Parathyroid adenoma (tissue), 2 donors: ENCODE data around the gene CD69.

Experiments used
- H2AFZ ChIP-seq: fragments of 300-600 bp; sonication (generic); one replicate; pipeline ENCODE4 v1.7.0; 2017; ENCODE audit warnings: antibody characterized with exemption, mild to moderate bottlenecking
- H3K27ac ChIP-seq: fragments of 300-600 bp; sonication (generic); one replicate; pipeline ENCODE4 v1.7.0; 2017
- H3K27me3 ChIP-seq: fragments of 300-600 bp; sonication (generic); one replicate; pipeline ENCODE4 v1.7.0; 2017; ENCODE audit warnings: low read length; ENCODE audit not compliant: control insufficient read depth, insufficient read depth
- H3K36me3 ChIP-seq: fragments of 300-600 bp; sonication (generic); one replicate; pipeline ENCODE4 v1.7.0; 2017; ENCODE audit warnings: low read length; ENCODE audit not compliant: control insufficient read depth, insufficient read depth
- H3K4me1 ChIP-seq: fragments of 300-600 bp; sonication (generic); one replicate; pipeline ENCODE4 v1.7.0; 2017; ENCODE audit warnings: control low read depth
- H3K4me2 ChIP-seq: fragments of 300-600 bp; sonication (generic); one replicate; pipeline ENCODE4 v1.7.0; 2017; ENCODE audit warnings: low read length
- H3K4me3 ChIP-seq: fragments of 300-600 bp; sonication (generic); one replicate; pipeline ENCODE4 v1.7.0; 2017; ENCODE audit warnings: low read depth, low read length
- H3K79me2 ChIP-seq: fragments of 300-600 bp; sonication (generic); one replicate; pipeline ENCODE4 v1.7.0; 2017; ENCODE audit warnings: control low read depth
- H3K9ac ChIP-seq: fragments of 300-600 bp; sonication (generic); one replicate; pipeline ENCODE4 v1.7.0; 2017; ENCODE audit warnings: mild to moderate bottlenecking
- H3K9me3 ChIP-seq: fragments of 300-600 bp; sonication (generic); one replicate; pipeline ENCODE4 v1.7.0; 2017; ENCODE audit warnings: low read length; ENCODE audit not compliant: control insufficient read depth
- TF ChIP-seq, protein P1 (sequence below): fragments of 300-600 bp; sonication (generic); IDR thresholded peaks from one replicate; pipeline ENCODE4 v1.7.0; 2017; ENCODE audit warnings: antibody characterized with exemption, mild to moderate bottlenecking
- donor health status: primary hyperparathyroidism.

The CD69 gene

DNA sequence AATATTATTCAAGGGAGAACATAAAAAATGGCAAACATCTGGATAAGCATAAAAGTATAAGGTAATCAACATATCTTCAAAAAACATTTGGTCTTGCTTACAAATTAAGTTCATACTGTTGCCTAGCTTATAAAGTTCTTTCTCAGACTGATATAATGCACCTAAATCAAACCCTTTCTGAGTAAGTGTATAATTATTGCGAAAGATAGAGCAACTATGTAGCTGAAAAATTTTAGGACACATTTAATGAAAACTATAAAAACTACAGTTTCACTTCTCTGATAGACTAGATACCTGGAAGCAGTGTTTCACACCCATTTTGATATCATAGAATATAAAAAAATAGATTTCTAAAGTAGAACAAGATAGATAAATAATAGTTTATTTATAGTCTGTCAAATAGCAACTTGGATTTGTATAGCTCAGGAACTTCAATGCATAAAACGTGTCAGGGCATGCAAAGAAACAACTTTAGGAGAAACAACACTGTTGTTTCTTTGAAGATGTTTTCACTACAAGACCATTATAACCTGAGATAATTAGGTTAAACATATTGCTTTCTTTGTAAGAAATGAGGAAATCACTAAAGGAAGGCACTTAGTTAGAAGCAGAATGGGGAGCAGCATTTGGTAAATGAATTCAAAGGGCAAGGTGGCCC lies 35.4 kb downstream of the CD69 start:
- H3K9me3 ChIP-seq = no peaks in the 10 kb centered on the region
- H3K79me2 ChIP-seq = no peaks in the 10 kb centered on the region
- H3K27ac ChIP-seq = no peak overlapping the region
- TF ChIP-seq, protein P1, sequence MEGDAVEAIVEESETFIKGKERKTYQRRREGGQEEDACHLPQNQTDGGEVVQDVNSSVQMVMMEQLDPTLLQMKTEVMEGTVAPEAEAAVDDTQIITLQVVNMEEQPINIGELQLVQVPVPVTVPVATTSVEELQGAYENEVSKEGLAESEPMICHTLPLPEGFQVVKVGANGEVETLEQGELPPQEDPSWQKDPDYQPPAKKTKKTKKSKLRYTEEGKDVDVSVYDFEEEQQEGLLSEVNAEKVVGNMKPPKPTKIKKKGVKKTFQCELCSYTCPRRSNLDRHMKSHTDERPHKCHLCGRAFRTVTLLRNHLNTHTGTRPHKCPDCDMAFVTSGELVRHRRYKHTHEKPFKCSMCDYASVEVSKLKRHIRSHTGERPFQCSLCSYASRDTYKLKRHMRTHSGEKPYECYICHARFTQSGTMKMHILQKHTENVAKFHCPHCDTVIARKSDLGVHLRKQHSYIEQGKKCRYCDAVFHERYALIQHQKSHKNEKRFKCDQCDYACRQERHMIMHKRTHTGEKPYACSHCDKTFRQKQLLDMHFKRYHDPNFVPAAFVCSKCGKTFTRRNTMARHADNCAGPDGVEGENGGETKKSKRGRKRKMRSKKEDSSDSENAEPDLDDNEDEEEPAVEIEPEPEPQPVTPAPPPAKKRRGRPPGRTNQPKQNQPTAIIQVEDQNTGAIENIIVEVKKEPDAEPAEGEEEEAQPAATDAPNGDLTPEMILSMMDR = no peak
- H3K4me2 ChIP-seq = no peak overlapping the region
- no peak overlapping the region for H3K9ac ChIP-seq
- no peaks in the 10 kb centered on the region for H3K4me1 ChIP-seq
- H3K36me3 ChIP-seq = no peaks in the 10 kb centered on the region
- H3K27me3 ChIP-seq = no peaks in the 10 kb centered on the region
- H3K4me3 ChIP-seq = no peak overlapping the region
- no peak overlapping the region for H2AFZ ChIP-seq

- TF ChIP-seq, protein P1 = no peak
- Histone ChIP-seq H3K9ac (no peak overlapping the region), H3K4me2 (no peak overlapping the region)
Measured at GRCh38 chr12:9724023-9724422, 36.7 kb downstream of the CD69 start.

DNA sequence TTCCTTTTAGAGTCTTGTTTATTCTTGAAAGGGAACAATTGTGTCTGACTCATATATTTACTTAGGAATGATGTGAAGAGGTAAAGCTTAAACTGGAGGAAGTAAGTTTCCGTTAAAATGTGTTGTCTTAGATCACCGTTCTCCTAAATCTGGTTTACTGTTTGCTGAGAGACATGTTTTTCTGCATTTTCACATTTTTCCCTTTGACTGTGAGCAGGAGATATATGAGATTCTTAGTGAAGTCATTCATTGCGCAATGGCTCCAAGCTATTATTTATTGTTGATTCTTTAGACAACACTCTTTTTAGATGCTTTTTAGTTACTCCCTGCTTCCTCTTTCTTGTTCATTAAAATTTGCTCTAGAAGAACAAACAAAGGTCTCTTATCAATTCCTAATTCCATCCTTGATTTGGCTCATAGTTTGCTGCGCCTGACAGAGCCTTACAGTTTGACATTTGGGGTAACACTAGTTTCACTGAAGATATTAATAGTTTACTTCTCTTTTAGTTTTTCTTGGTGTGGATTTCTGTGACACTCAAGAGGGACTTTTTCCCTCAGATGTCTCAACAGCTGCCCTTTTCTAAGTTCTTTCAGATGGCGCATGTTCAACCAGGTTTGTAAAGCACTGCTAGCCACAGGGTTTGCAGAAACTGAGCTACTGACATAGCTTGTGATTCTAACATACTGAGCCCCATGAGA lies 39.2 kb downstream of the CD69 start:
- Histone ChIP-seq H3K4me2 (no peak overlapping the region), H3K4me3 (no peak overlapping the region), H3K79me2 (no peaks in the 10 kb centered on the region), H3K27ac (no peak overlapping the region), H2AFZ (no peak overlapping the region), H3K27me3 (no peaks in the 10 kb centered on the region), H3K9ac (no peak overlapping the region), H3K4me1 (no peaks in the 10 kb centered on the region), H3K36me3 (no peaks in the 10 kb centered on the region), H3K9me3 (no peaks in the 10 kb centered on the region)
- TF ChIP-seq, protein P1 = no peak

More at GRCh38 chr12:9724023-9724422, 36.7 kb downstream of the CD69 start:
- no peaks in the 10 kb centered on the region for H3K4me1 ChIP-seq
- H3K4me3 ChIP-seq = no peak overlapping the region
- no peak overlapping the region for H3K27ac ChIP-seq
- no peaks in the 10 kb centered on the region for H3K27me3 ChIP-seq
- no peaks in the 10 kb centered on the region for H3K36me3 ChIP-seq
- H2AFZ ChIP-seq = no peak overlapping the region
- no peaks in the 10 kb centered on the region for H3K9me3 ChIP-seq
- no peaks in the 10 kb centered on the region for H3K79me2 ChIP-seq

DNA sequence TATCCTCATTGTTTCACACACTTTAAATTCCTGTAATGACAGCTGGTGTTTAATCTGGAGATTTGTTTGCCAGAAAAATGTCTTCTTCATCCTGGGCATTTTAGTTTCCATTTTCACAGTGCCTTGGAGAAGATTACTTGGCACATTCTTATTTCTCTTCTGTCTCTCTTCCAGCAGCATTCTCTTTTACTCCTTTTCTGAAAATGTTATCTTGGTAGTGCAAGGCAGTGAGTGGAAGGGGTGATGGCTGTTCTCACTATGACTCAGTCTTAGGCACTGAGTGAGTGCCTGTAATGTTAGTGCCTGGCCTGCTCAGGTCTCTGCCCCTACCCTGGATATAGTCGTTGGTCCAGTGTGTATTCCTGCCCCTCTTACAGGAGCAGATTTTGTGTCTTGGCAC lies 40.9 kb downstream of the CD69 start:
- Histone ChIP-seq H3K36me3 (no peaks in the 10 kb centered on the region), H3K27ac (no peak overlapping the region), H3K4me3 (no peak overlapping the region), H3K4me1 (no peaks in the 10 kb centered on the region), H3K27me3 (no peaks in the 10 kb centered on the region), H3K9ac (no peak overlapping the region), H2AFZ (no peak overlapping the region), H3K9me3 (no peaks in the 10 kb centered on the region), H3K4me2 (no peak overlapping the region), H3K79me2 (no peaks in the 10 kb centered on the region)
- TF ChIP-seq, protein P1 = no peak
